ENCODE data around the gene OR1K1. TPM values are rescaled to one million over a fixed set of nuclear protein-coding genes. Genes with fewer than 3 reads are reported as not detected.

The OR1K1 gene
- total and polyA plus RNA-seq, 9 of the 15 experiments (the other 6 are each of a cell fraction or from before 2014, with no cell fraction given) = not detected

GRCh38 chr9:122810306-122810946, 10.5 kb downstream of the OR1K1 start (continued):
- no peak for TF ChIP-seq TFE3 (CRISPR knock-in tag; IDR thresholded peaks at IDR 0.05)
- no peak for TF ChIP-seq RCOR1 (IDR thresholded peaks at IDR 0.05; ENCODE audit: borderline replicate concordance in 1 of 2, low read depth in 2 of 2, low read length in 2 of 2)
- no peak for TF ChIP-seq ZNF12 (CRISPR knock-in tag; IDR thresholded peaks at IDR 0.05)
- no peak for TF ChIP-seq GABPB1 (CRISPR knock-in tag; IDR thresholded peaks at IDR 0.05)
- no peak for TF ChIP-seq ZNF561 (CRISPR knock-in tag; conservative IDR thresholded peaks at IDR 0.05)
- peak; percentile 91 for TF ChIP-seq REST (IDR thresholded peaks at IDR 0.05; ENCODE audit: borderline replicate concordance)
- no peak for TF ChIP-seq REST (CRISPR knock-in tag; IDR thresholded peaks at IDR 0.05; ENCODE audit: low read depth)
- no peak for TF ChIP-seq MEIS2 (IDR thresholded peaks at IDR 0.05; ENCODE audit: partially characterized antibody)
- TF ChIP-seq SNIP1 (IDR thresholded peaks at IDR 0.05; ENCODE audit: low read depth) = no peak
- no peak for TF ChIP-seq E4F1 (CRISPR knock-in tag; IDR thresholded peaks at IDR 0.05; ENCODE audit: borderline replicate concordance)
- no peak for TF ChIP-seq SRF (CRISPR knock-in tag; IDR thresholded peaks at IDR 0.05)
- no peak for TF ChIP-seq THRB (CRISPR knock-in tag; conservative IDR thresholded peaks at IDR 0.05)
- TF ChIP-seq JUND (IDR thresholded peaks at IDR 0.05; ENCODE audit: borderline replicate concordance, low read depth, low read length) = 0 out of 2 replicates have a peak, but pooled peaks have one; percentile 4
- TF ChIP-seq JUND (tag; IDR thresholded peaks at IDR 0.05; ENCODE audit: borderline replicate concordance, low read depth, low read length) = no peak
